ENCODE measurements around the gene ELOVL4.

The ELOVL4 gene

DNA sequence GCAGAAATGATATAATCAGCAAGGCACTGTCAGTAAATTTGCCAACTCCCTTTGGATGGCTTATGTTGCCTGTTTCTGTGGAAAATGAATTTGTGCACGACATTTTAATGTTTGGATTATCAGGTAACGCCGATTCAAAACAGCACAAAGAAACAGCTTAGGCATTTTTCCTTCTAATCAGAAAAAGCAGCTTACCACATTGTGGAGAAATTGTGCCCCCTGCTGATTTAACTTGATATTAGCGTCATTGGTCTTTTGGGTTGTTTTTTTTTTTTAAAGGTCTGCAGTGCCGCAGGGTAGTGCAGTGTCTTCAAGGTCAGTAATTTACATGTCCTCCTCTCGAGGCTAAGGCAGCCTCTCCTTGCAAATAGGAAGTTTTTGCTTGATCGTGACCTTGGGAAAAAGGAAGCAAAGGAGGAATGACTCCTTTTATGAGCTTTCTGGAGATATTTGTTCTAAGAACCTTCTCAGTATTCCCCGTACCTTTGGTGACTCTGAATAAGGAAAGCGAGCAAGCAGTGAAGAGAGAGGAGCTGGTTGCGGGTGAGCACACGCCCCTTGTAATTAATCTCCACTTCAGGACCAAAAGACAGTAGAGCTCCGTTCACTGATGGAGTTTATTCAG lies 79.1 kb downstream of the ELOVL4 start:
- Histone ChIP-seq H3K4me2 (ENCODE audit: low read depth, low read length) (peak overlapping the region; percentile 57), H3K9me2 (replicated peaks; ENCODE audit: insufficient read depth, low read length) (no peaks in the 10 kb centered on the region), H4K20me1 (ENCODE audit: insufficient read depth, low read length) (no peaks in the 10 kb centered on the region), H3K36me3 (replicated peaks; ENCODE audit: insufficient read depth, low read length) (no peaks in the 10 kb centered on the region), H2AFZ (ENCODE audit: low read length) (peak overlapping the region; percentile 59), H3K27ac (ENCODE audit: low read length) (no peak overlapping the region), H3F3A (ENCODE audit: insufficient read depth, low read length) (no peaks in the 10 kb centered on the region), H3K4me3 (ENCODE audit: low read length) (peak overlapping the region; percentile 33; the same call in 1 of the 2 replicates), H3K4me1 (ENCODE audit: low read length) (0 out of 2 replicates have a peak, but pooled peaks cover 5% of the 10 kb centered on the region), H3K27me3 (replicated peaks; ENCODE audit: insufficient read depth, low read length) (no peaks in the 10 kb centered on the region), H3K79me2 (ENCODE audit: low read length) (no peaks in the 10 kb centered on the region), H3K9me3 (replicated peaks; ENCODE audit: insufficient read depth, low read length) (no peaks in the 10 kb centered on the region), H3K9ac (ENCODE audit: low read length) (peak overlapping the region; percentile 17; the same call in 1 of the 2 replicates)
- no peak for TF ChIP-seq EZH2phosphoT487 (IDR thresholded peaks at IDR 0.05; ENCODE audit: low read length)
- no peak for TF ChIP-seq EZH2 (optimal IDR thresholded peaks at IDR 0.05; ENCODE audit: low read depth, low read length)
- TF ChIP-seq, protein P1, sequence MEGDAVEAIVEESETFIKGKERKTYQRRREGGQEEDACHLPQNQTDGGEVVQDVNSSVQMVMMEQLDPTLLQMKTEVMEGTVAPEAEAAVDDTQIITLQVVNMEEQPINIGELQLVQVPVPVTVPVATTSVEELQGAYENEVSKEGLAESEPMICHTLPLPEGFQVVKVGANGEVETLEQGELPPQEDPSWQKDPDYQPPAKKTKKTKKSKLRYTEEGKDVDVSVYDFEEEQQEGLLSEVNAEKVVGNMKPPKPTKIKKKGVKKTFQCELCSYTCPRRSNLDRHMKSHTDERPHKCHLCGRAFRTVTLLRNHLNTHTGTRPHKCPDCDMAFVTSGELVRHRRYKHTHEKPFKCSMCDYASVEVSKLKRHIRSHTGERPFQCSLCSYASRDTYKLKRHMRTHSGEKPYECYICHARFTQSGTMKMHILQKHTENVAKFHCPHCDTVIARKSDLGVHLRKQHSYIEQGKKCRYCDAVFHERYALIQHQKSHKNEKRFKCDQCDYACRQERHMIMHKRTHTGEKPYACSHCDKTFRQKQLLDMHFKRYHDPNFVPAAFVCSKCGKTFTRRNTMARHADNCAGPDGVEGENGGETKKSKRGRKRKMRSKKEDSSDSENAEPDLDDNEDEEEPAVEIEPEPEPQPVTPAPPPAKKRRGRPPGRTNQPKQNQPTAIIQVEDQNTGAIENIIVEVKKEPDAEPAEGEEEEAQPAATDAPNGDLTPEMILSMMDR (IDR thresholded peaks at IDR 0.05; ENCODE audit: low read length) = peak; percentile 75
- peak; percentile 76 for DNase-seq
